Endothelial cell of umbilical vein (primary cell): ENCODE measurements around the gene GABARAP. TPM values are rescaled to one million over a fixed set of nuclear protein-coding genes. Genes with fewer than 3 reads are reported as not detected.

Source experiments
- BruUV-seq: library from RNA; stranded (reverse); fragments of 400-500 nt; replicated peaks from 2 replicates; lab custom pipeline; 2021; lab: Mats Ljungman, UMichigan
- CTCF ChIA-PET: fragments of 300-600, 350-600 bp; sonication (Branson Sonifier 250); formaldehyde crosslinking; loops from one replicate; lab custom pipeline; 2021; ENCODE audit warnings: antibody characterized with exemption, inconsistent platforms; lab: Charles Lee
- POLR2A ChIA-PET: fragments of 300-600, 350-600 bp; sonication (Branson Sonifier 250); formaldehyde crosslinking; loops from one replicate; lab custom pipeline; 2021; ENCODE audit warnings: antibody characterized with exemption, inconsistent platforms; lab: Charles Lee
- DNase-seq: peaks from one replicate; pipeline ENCODE4 v3.0.0-alpha.2; 2011; ENCODE audit warnings: low read depth, low spot score
- FAIRE-seq: peaks from 2 replicates; lab custom pipeline; 2011; peaks lifted over from hg19 to GRCh38; lab: Jason Lieb, UNC
- H2AFZ ChIP-seq: 2 replicates; pipeline ENCODE4 v1.6.0; 2012; ENCODE audit warnings: low read depth, low read length, control low read depth, inconsistent platforms
- H3K27ac ChIP-seq: 2 replicates; pipeline ENCODE4 v1.5.1; 2011; ENCODE audit warnings: low read depth, mild to moderate bottlenecking, control low read depth, low read length, moderate library complexity; ENCODE audit not compliant: insufficient read depth
- H3K27me3 ChIP-seq, 2 experiments: 2 replicates each; pipeline versions ENCODE4 v1.6.0 to v1.6.1; 2011; ENCODE audit warnings: low read length in 2 of 2, mixed read lengths in 1 of 2; ENCODE audit not compliant: control insufficient read depth in 2 of 2, insufficient read depth in 2 of 2
- H3K36me3 ChIP-seq, 2 experiments: 2 replicates in 1 of 2; 3 replicates in 1 of 2; pipeline ENCODE4 v1.5.1; 2011; ENCODE audit warnings: low read length in 2 of 2, mild to moderate bottlenecking in 1 of 2, moderate library complexity in 1 of 2; ENCODE audit not compliant: control insufficient read depth in 2 of 2, insufficient read depth in 2 of 2; ENCODE audit errors: extremely low read depth in 1 of 2
- H3K4me1 ChIP-seq: 3 replicates; pipeline ENCODE4 v1.5.1; 2011; ENCODE audit warnings: mild to moderate bottlenecking, low read length; ENCODE audit not compliant: control insufficient read depth, insufficient read depth; ENCODE audit errors: extremely low read depth
- H3K4me2 ChIP-seq: 2 replicates; pipeline ENCODE4 v1.6.1; 2011; ENCODE audit warnings: low read length, control low read depth, mixed read lengths; ENCODE audit not compliant: insufficient read depth
- H3K4me3 ChIP-seq, 3 experiments: fragments of 200-600 bp in 1 of 3; sonication (generic), shearing (Covaris generic) in 1 of 3; replicated peaks in 1 of 3; 2 replicates each; pipeline ENCODE4 v1.5.1; 2011 to 2016; ENCODE audit warnings: control low read depth in 3 of 3, low read length in 3 of 3, mild to moderate bottlenecking in 2 of 3, inconsistent platforms in 1 of 3, low read depth in 1 of 3, moderate library complexity in 1 of 3; ENCODE audit not compliant: insufficient read depth in 1 of 3
- H3K79me2 ChIP-seq: 2 replicates; pipeline ENCODE4 v1.6.0; 2012; ENCODE audit warnings: low read length, inconsistent platforms; ENCODE audit not compliant: control insufficient read depth, insufficient read depth
- H3K9ac ChIP-seq: replicated peaks from 2 replicates; pipeline ENCODE3; 2011; ENCODE audit warnings: low read length, control low read depth; ENCODE audit not compliant: insufficient read depth; ENCODE audit errors: extremely low read depth
- H3K9me1 ChIP-seq: replicated peaks from 3 replicates; pipeline ENCODE4 v1.6.0; 2011; ENCODE audit warnings: mild to moderate bottlenecking, low read length; ENCODE audit not compliant: control insufficient read depth, insufficient read depth; ENCODE audit errors: extremely low read depth
- H3K9me3 ChIP-seq: replicated peaks from 2 replicates; pipeline ENCODE4 v1.5.1; 2012; ENCODE audit warnings: low read length, inconsistent platforms; ENCODE audit not compliant: control insufficient read depth, insufficient read depth
- H4K20me1 ChIP-seq: replicated peaks from 2 replicates; pipeline ENCODE3; 2011; ENCODE audit warnings: mild to moderate bottlenecking, low read length; ENCODE audit not compliant: control insufficient read depth, insufficient read depth; ENCODE audit errors: extremely low read depth
- CTCF ChIP-seq, 2 donors: IDR thresholded peaks; 1 replicate in 1 of 2; 2 replicates in 1 of 2; pipeline ENCODE4 v1.5.1; 2011; ENCODE audit warnings: low read length in 2 of 2, mild to moderate bottlenecking in 2 of 2, moderate library complexity in 2 of 2, control low read depth in 1 of 2, inconsistent platforms in 1 of 2, low read depth in 1 of 2; ENCODE audit not compliant: insufficient read depth in 1 of 2; ENCODE audit errors: extremely low read depth in 1 of 2
- EZH2 ChIP-seq: IDR thresholded peaks from 2 replicates; pipeline ENCODE4 v1.6.1; 2012; ENCODE audit warnings: borderline replicate concordance, low read depth, mild to moderate bottlenecking, moderate library complexity, low read length, inconsistent platforms; ENCODE audit not compliant: severe bottlenecking
- FOS ChIP-seq: IDR thresholded peaks from 2 replicates; pipeline ENCODE4 v1.6.1; 2011; ENCODE audit warnings: mild to moderate bottlenecking, low read length, moderate library complexity, borderline replicate concordance; ENCODE audit not compliant: insufficient read depth
- GATA2 ChIP-seq: IDR thresholded peaks from 2 replicates; pipeline ENCODE4 v1.7.0; 2011; ENCODE audit warnings: low read depth, mild to moderate bottlenecking, moderate library complexity, mixed read lengths, low read length; ENCODE audit not compliant: insufficient read length, insufficient read depth
- JUN ChIP-seq: IDR thresholded peaks from 2 replicates; pipeline ENCODE4 v1.6.1; 2011; ENCODE audit warnings: borderline replicate concordance, low read depth; ENCODE audit not compliant: insufficient read length, insufficient read depth
- MYC ChIP-seq: IDR thresholded peaks from one replicate; pipeline ENCODE4 v1.6.1; 2011; ENCODE audit warnings: mild to moderate bottlenecking, low read depth, low read length
- POLR2A ChIP-seq: IDR thresholded peaks from 2 replicates; pipeline ENCODE4 v1.6.1; 2012; ENCODE audit warnings: low read depth, mild to moderate bottlenecking, control low read depth, low read length
- POLR2AphosphoS5 ChIP-seq: IDR thresholded peaks from 2 replicates; pipeline ENCODE4 v1.6.1; 2012; ENCODE audit warnings: low read depth, mild to moderate bottlenecking, control low read depth, low read length, moderate library complexity; ENCODE audit not compliant: insufficient read depth
- dilution Hi-C: fragments of 300-500 bp; cut with MboI; formaldehyde crosslinking; loops from one replicate; pipeline ENCODE4 v1.15.0; 2019; ENCODE audit warnings: low sequenced_read_pairs; ENCODE audit not compliant: extremely low pct_ligation_motif_present
- intact Hi-C: fragments of 100-400 bp; cut with micrococcal nuclease; formaldehyde crosslinking; loops from one replicate; pipeline ENCODE4 v1.10.0; 2022
- polyA plus RNA-seq, 4 experiments: library from polyadenylated mRNA; depleted of rRNA in 3 of 4; stranded (reverse) in 3 of 4; unstranded in 1 of 4; fragments of >200 nt; gene quantifications; 2 replicates each; pipeline versions ENCODE4 v1.2.1 to v1.2.3, GENCODE V29; 2011 to 2012; ENCODE audit warnings: missing spikeins in 1 of 4
- total RNA-seq: library from RNA; stranded (reverse); gene quantifications from 2 replicates; pipeline ENCODE4 v1.2.3, GENCODE V29; 2021
- TF ChIP-seq, protein P1 (sequence below): IDR thresholded peaks from 2 replicates; pipeline ENCODE4 v1.6.1; 2011; ENCODE audit not compliant: insufficient read depth, insufficient read length

Gene GABARAP
- total and polyA plus RNA-seq, 2 donors (not counting 3 experiments of a cell fraction or from before 2014, with no cell fraction given), result 401 to 882 TPM

GRCh38 chr17:7248796-7249195 is 6.5 kb upstream of the GABARAP start:
- Histone ChIP-seq H3K9ac (no peak overlapping the region), H2AFZ (no peak overlapping the region), H3K9me3 (no peaks in the 10 kb centered on the region), H3K4me3 (no peak overlapping the region), H4K20me1 (no peaks in the 10 kb centered on the region), H3K4me2 (no peak overlapping the region), H3K27ac (no peak overlapping the region), H3K79me2 (peaks cover 62% of the 10 kb centered on the region), H3K9me1 (no peaks in the 10 kb centered on the region), H3K27me3 (no peaks in the 10 kb centered on the region), H3K36me3 (peaks cover 4 to 16% of the 10 kb centered on the region in 2 experiments), H3K4me1 (peaks cover 23% of the 10 kb centered on the region)
- FAIRE-seq, result no peak
- intact Hi-C loops, result no loop called here
- BruUV-seq, result no TSS peak
- dilution Hi-C loops, result no loop called here
- ChIA-PET CTCF (no interaction called here), POLR2A (no interaction called here)
- TF ChIP-seq EZH2 (no peak), JUN (no peak), GATA2 (no peak), MYC (no peak), FOS (no peak), CTCF (IDR thresholded peaks at IDR 0.05; ENCODE audit: extremely low read depth in 1 of 2, insufficient read depth in 1 of 2, low read depth in 1 of 2, low read length in 2 of 2) (no peak), POLR2AphosphoS5 (no peak), POLR2A (no peak)
- TF ChIP-seq, protein P1, sequence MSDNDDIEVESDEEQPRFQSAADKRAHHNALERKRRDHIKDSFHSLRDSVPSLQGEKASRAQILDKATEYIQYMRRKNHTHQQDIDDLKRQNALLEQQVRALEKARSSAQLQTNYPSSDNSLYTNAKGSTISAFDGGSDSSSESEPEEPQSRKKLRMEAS, result no peak
- DNase-seq, result no peak
